DND-41 (cell line): ENCODE data around the gene ACP2.

ENCODE experiments used
- CTCF ChIP-seq: IDR thresholded peaks from 2 replicates; pipeline ENCODE4 v1.5.1; 2012; ENCODE audit warnings: borderline replicate concordance, low read length, moderate library complexity, mild to moderate bottlenecking; ENCODE audit not compliant: poor library complexity, severe bottlenecking; ENCODE audit errors: extremely low read depth
- EZH2 ChIP-seq: IDR thresholded peaks from 3 replicates; pipeline ENCODE4 v1.6.1; 2012; ENCODE audit warnings: borderline replicate concordance, low read depth, mild to moderate bottlenecking, moderate library complexity, low read length, inconsistent platforms; ENCODE audit not compliant: severe bottlenecking

GRCh38 chr11:47289856-47290255, 41.2 kb upstream of the ACP2 start:
- TF ChIP-seq EZH2 (no peak), CTCF (no peak)
